ENCODE results near the gene SLC26A11.

DNA sequence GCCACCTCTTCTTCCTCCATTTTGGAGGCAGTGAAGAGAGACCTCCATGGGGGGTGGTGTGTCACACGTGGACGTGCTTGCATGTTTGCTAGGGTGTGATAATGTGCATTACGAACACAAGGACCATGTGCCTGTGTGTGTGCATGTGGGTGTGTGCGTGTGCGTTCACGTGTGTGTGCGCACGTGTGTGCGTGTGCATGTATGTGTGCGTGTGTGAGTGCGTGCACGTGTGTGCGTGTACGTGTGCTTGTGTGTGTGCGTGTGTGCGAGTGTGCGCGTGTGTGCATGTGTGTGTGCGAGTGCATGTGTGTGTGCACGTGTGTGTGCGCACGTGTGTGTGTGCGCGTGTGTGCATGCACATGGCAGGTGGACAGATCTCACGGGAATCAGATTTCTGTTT is 69.9 kb downstream of the SLC26A11 start:
- TF ChIP-seq, protein P1, sequence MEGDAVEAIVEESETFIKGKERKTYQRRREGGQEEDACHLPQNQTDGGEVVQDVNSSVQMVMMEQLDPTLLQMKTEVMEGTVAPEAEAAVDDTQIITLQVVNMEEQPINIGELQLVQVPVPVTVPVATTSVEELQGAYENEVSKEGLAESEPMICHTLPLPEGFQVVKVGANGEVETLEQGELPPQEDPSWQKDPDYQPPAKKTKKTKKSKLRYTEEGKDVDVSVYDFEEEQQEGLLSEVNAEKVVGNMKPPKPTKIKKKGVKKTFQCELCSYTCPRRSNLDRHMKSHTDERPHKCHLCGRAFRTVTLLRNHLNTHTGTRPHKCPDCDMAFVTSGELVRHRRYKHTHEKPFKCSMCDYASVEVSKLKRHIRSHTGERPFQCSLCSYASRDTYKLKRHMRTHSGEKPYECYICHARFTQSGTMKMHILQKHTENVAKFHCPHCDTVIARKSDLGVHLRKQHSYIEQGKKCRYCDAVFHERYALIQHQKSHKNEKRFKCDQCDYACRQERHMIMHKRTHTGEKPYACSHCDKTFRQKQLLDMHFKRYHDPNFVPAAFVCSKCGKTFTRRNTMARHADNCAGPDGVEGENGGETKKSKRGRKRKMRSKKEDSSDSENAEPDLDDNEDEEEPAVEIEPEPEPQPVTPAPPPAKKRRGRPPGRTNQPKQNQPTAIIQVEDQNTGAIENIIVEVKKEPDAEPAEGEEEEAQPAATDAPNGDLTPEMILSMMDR (IDR thresholded peaks at IDR 0.05 in 4 of 5, conservative IDR thresholded peaks at IDR 0.05 in 1 of 5) = no peak
- no peak for TF ChIP-seq POLR2A (IDR thresholded peaks at IDR 0.05)

Data from gastrocnemius medialis (tissue), 4 donors.